ENCODE results near the gene CSK. TPM values are rescaled to one million over a fixed set of nuclear protein-coding genes. Genes with fewer than 3 reads are reported as not detected.

Gene CSK
- total and polyA plus RNA-seq, 2 donors, result 39.2 to 94.4 TPM

DNA sequence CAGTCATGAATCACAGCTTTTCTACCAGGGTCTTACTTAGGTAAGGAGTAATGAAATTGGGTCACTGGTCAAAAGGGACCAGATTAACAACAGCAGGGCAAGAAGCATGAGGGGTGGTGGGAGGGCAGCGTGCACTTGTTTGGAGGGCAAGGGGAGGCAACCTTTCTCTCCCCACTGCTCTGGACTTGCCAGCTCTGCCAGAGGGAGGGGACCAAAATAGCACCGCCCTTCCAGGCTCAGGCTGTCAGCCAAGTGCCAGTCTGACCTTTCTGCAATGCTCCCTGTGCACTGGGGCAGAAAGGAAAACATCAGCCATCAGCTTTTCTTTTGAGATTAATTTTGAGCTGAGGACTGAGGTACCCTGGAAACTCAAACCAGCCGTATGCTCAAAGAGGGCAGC is 65.6 kb downstream of the CSK start:
- 98% methylated on average over 3 of the region's 3 CpGs for WGBS
- no peaks in the 10 kb centered on the region for H3K9me3 ChIP-seq (ENCODE audit: control insufficient read depth in 2 of 2, insufficient read depth in 1 of 2, low read length in 1 of 2)
- DNase-seq (ENCODE audit: low read depth in 6 of 9, low spot score in 9 of 9), result no peak
- no peak overlapping the region for H3K27ac ChIP-seq (ENCODE audit: low read depth in 1 of 2, low read length in 1 of 2)
- H3K36me3 ChIP-seq (ENCODE audit: control insufficient read depth in 2 of 2, insufficient read depth in 2 of 2, low read length in 1 of 2), result peaks cover 56 to 63% of the 10 kb centered on the region in 2 donors
- no peak overlapping the region for H3K4me3 ChIP-seq (ENCODE audit: low read length in 2 of 2)
- peaks cover 1 to 27% of the 10 kb centered on the region in 2 donors for H3K4me1 ChIP-seq (ENCODE audit: control insufficient read depth in 2 of 2, insufficient read depth in 2 of 2, low read length in 2 of 2)
- no peaks in the 10 kb centered on the region for H3K27me3 ChIP-seq (ENCODE audit: control insufficient read depth in 2 of 2, insufficient read depth in 1 of 2, low read length in 1 of 2)

DNA sequence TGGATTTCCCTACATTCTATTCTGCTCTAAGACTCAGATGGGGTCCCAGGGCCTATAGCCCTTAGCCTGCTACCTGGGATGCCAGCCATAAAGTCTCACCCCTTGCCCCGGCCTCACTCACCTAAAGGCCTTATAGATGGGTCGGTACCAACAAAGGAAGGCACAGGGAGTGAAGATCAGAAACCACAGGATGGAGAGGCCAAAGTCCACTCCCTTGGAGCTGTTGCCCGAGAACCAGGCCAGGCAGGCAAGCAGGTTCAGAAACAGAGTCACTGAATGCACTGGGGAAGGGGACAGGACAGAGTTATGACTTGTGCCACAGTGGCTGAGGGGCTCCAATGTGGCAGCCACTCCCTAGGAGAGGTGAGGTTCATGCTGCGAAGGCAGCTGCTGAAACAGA is 68.5 kb downstream of the CSK start:
- 96% methylated on average over 4 of the region's 4 CpGs for WGBS

DNA sequence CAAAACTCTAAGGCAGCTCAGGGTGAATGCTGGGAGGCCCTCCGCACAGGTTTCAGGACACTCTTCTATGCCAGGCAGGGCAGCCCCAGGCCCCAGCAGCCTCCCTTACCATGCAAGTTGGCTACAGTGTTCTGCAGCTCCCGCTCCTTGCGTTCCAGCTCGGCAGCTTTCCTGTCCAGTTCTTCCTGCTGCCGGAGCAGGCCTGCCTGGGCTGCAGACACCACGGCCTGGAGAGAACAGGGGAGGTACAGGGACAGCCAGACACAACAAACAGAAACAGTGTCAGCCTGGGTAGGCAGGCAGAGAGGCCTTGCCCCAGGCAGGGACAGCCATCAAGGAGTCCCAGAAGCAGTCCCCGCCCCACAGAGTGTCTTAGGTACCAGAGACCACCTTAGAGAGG is 70.1 kb downstream of the CSK start:
- Histone ChIP-seq H3K27ac (ENCODE audit: low read depth in 1 of 2, low read length in 1 of 2) (no peak overlapping the region), H3K36me3 (ENCODE audit: control insufficient read depth in 2 of 2, insufficient read depth in 2 of 2, low read length in 1 of 2) (peaks cover 67 to 71% of the 10 kb centered on the region in 2 donors), H3K4me1 (ENCODE audit: control insufficient read depth in 2 of 2, insufficient read depth in 2 of 2, low read length in 2 of 2) (peaks cover 0 to 13% of the 10 kb centered on the region in 2 donors), H3K27me3 (ENCODE audit: control insufficient read depth in 2 of 2, insufficient read depth in 1 of 2, low read length in 1 of 2) (no peaks in the 10 kb centered on the region), H3K4me3 (ENCODE audit: low read length in 2 of 2) (no peak overlapping the region), H3K9me3 (ENCODE audit: control insufficient read depth in 2 of 2, insufficient read depth in 1 of 2, low read length in 1 of 2) (no peaks in the 10 kb centered on the region)
- 98% methylated on average over 7 of the region's 7 CpGs for WGBS
- DNase-seq (ENCODE audit: low read depth in 6 of 9, low spot score in 9 of 9), result no peak

More for the DNA sequence above, 68.5 kb downstream of the CSK start:
- peaks cover 72 to 75% of the 10 kb centered on the region in 2 donors for H3K36me3 ChIP-seq (ENCODE audit: control insufficient read depth in 2 of 2, insufficient read depth in 2 of 2, low read length in 1 of 2)
- H3K4me1 ChIP-seq (ENCODE audit: control insufficient read depth in 2 of 2, insufficient read depth in 2 of 2, low read length in 2 of 2), result peaks cover 0 to 10% of the 10 kb centered on the region in 2 donors
- H3K27me3 ChIP-seq (ENCODE audit: control insufficient read depth in 2 of 2, insufficient read depth in 1 of 2, low read length in 1 of 2), result no peaks in the 10 kb centered on the region
- H3K4me3 ChIP-seq (ENCODE audit: low read length in 2 of 2), result no peak overlapping the region
- no peak overlapping the region for H3K27ac ChIP-seq (ENCODE audit: low read depth in 1 of 2, low read length in 1 of 2)
- no peak for DNase-seq (ENCODE audit: low read depth in 6 of 9, low spot score in 9 of 9)
- no peaks in the 10 kb centered on the region for H3K9me3 ChIP-seq (ENCODE audit: control insufficient read depth in 2 of 2, insufficient read depth in 1 of 2, low read length in 1 of 2)

Other genes with a start within 250 kb of the CSK start
- 5.8 TPM for gene ARID3B, start 240.9 kb upstream of the CSK start, total RNA-seq
- 5.6 TPM for gene ARID3B, start 240.9 kb upstream of the CSK start, polyA plus RNA-seq
- gene CLK3, start 166.2 kb upstream of the CSK start, total RNA-seq, result 53.2 TPM
- 90.8 TPM for gene CLK3, start 166.2 kb upstream of the CSK start, polyA plus RNA-seq
- 10.1 TPM for gene EDC3, start 86.1 kb upstream of the CSK start, total RNA-seq
- 14.6 TPM for gene EDC3, start 86.1 kb upstream of the CSK start, polyA plus RNA-seq
- gene CYP1A1, start 56.6 kb upstream of the CSK start, total RNA-seq, result 0.09 TPM
- 0.11 TPM for gene CYP1A1, start 56.6 kb upstream of the CSK start, polyA plus RNA-seq
- not detected for gene CYP1A2, start 33.2 kb upstream of the CSK start, total RNA-seq
- gene CYP1A2, start 33.2 kb upstream of the CSK start, polyA plus RNA-seq, result 0.05 TPM
- not detected for gene LMAN1L, start 30.8 kb downstream of the CSK start, total RNA-seq
- gene LMAN1L, start 30.8 kb downstream of the CSK start, polyA plus RNA-seq, result 0.41 TPM
- gene CPLX3, start 44.5 kb downstream of the CSK start, total RNA-seq, result 0.05 TPM
- gene CPLX3, start 44.5 kb downstream of the CSK start, polyA plus RNA-seq, result 1.1 TPM
- 26.0 TPM for gene ULK3, start 61.1 kb downstream of the CSK start, total RNA-seq
- gene ULK3, start 61.1 kb downstream of the CSK start, polyA plus RNA-seq, result 59.4 TPM
- gene SCAMP2, start 91.3 kb downstream of the CSK start, total RNA-seq, result 15.7 TPM
- gene SCAMP2, start 91.3 kb downstream of the CSK start, polyA plus RNA-seq, result 35.2 TPM
- gene MPI, start 108.0 kb downstream of the CSK start, total RNA-seq, result 36.1 TPM
- gene MPI, start 108.0 kb downstream of the CSK start, polyA plus RNA-seq, result 22.2 TPM
- 28.0 TPM for gene FAM219B, start 124.8 kb downstream of the CSK start, total RNA-seq
- 25.5 TPM for gene FAM219B, start 124.8 kb downstream of the CSK start, polyA plus RNA-seq
- gene COX5A, start 156.0 kb downstream of the CSK start, total RNA-seq, result 65.5 TPM
- gene COX5A, start 156.0 kb downstream of the CSK start, polyA plus RNA-seq, result 191 TPM
- gene RPP25, start 174.7 kb downstream of the CSK start, total RNA-seq, result 3.5 TPM
- gene RPP25, start 174.7 kb downstream of the CSK start, polyA plus RNA-seq, result 6.7 TPM
- 2.3 TPM for gene SCAMP5, start 213.5 kb downstream of the CSK start, total RNA-seq
- 8.4 TPM for gene SCAMP5, start 213.5 kb downstream of the CSK start, polyA plus RNA-seq
- 11.3 TPM for gene PPCDC, start 241.5 kb downstream of the CSK start, total RNA-seq
- gene PPCDC, start 241.5 kb downstream of the CSK start, polyA plus RNA-seq, result 20.9 TPM

Measured in thymus (tissue), 11 donors.